B cell (primary cell): Measurements from ENCODE around the gene SLC39A11. TPM values are rescaled to one million over a fixed set of nuclear protein-coding genes. Genes with fewer than 3 reads are reported as not detected.

ENCODE experiments used
- ATAC-seq: fragments of 200-7000 bp; cut with Tn5 transposase; one replicate; pipeline ENCODE4 v1.10.0; 2021; ENCODE audit warnings: low read depth, mild to moderate bottlenecking, moderate number of reproducible peaks, moderate library complexity
- CTCF ChIA-PET: fragments of 350-600 bp; sonication (Branson Sonifier 250); formaldehyde crosslinking; loops from one replicate; lab custom pipeline; 2021; ENCODE audit warnings: antibody characterized with exemption, inconsistent platforms; lab: Charles Lee
- POLR2A ChIA-PET: fragments of 350-600 bp; sonication (Branson Sonifier 250); formaldehyde crosslinking; loops from one replicate; lab custom pipeline; 2021; ENCODE audit warnings: antibody characterized with exemption; lab: Charles Lee
- DNase-seq: peaks from one replicate; pipeline ENCODE4 v3.0.0; 2013
- H2AFZ ChIP-seq: 2 replicates; pipeline ENCODE4 v1.6.1; 2012; ENCODE audit warnings: mild to moderate bottlenecking, low read depth, low read length; ENCODE audit not compliant: insufficient read depth, poor library complexity, severe bottlenecking
- H3K27ac ChIP-seq, 2 donors: 1 replicate in 1 of 2; 2 replicates in 1 of 2; pipeline ENCODE4 v1.5.1; 2012 to 2013; ENCODE audit warnings: low read length in 2 of 2, mild to moderate bottlenecking in 2 of 2, moderate library complexity in 1 of 2
- H3K27me3 ChIP-seq, 4 experiments: fragments of 200-600 bp in 1 of 4; sonication (generic) in 1 of 4; replicated peaks in 1 of 4; 1 replicate in 2 of 4; 2 replicates in 2 of 4; pipeline versions ENCODE4 v1.6.1 to v1.7.0; 2013 to 2016; ENCODE audit warnings: low read length in 3 of 4, mild to moderate bottlenecking in 2 of 4, mixed read lengths in 1 of 4, moderate library complexity in 1 of 4; ENCODE audit not compliant: insufficient read depth in 4 of 4, control insufficient read depth in 3 of 4; ENCODE audit errors: control extremely low read depth in 1 of 4
- H3K36me3 ChIP-seq, 2 experiments: replicated peaks in 1 of 2; 1 replicate in 1 of 2; 2 replicates in 1 of 2; pipeline versions ENCODE4 v1.6.1 to v1.7.1; 2013; ENCODE audit warnings: low read length in 1 of 2; ENCODE audit not compliant: insufficient read depth in 2 of 2, control insufficient read depth in 1 of 2; ENCODE audit errors: control extremely low read depth in 1 of 2, extremely low read depth in 1 of 2
- H3K4me1 ChIP-seq, 2 donors: fragments of 200-600 bp in 1 of 2; sonication (generic) in 1 of 2; 1 replicate in 1 of 2; 2 replicates in 1 of 2; pipeline versions ENCODE4 v1.5.1 to v1.6.1; 2013 to 2017; ENCODE audit warnings: low read length in 2 of 2; ENCODE audit not compliant: control insufficient read depth in 2 of 2, insufficient read depth in 2 of 2
- H3K4me2 ChIP-seq: replicated peaks from 2 replicates; pipeline ENCODE3; 2012; ENCODE audit warnings: mild to moderate bottlenecking, low read depth, low read length; ENCODE audit not compliant: poor library complexity, severe bottlenecking
- H3K4me3 ChIP-seq, 5 experiments: fragments of 200-600 bp in 1 of 5; sonication (generic) in 1 of 5; 1 replicate in 3 of 5; 2 replicates in 2 of 5; pipeline versions ENCODE4 v1.5.1 to v1.7.0; 2011 to 2016; ENCODE audit warnings: low read length in 4 of 5, mild to moderate bottlenecking in 4 of 5, low read depth in 2 of 5, control low read depth in 1 of 5, moderate library complexity in 1 of 5; ENCODE audit not compliant: insufficient read depth in 1 of 5; ENCODE audit errors: control extremely low read depth in 1 of 5, extremely low read depth in 1 of 5
- H3K79me2 ChIP-seq: fragments of 200-600 bp; sonication (generic); one replicate; pipeline ENCODE4 v1.6.0; 2016; ENCODE audit warnings: low read length; ENCODE audit not compliant: control insufficient read depth, insufficient read depth
- H3K9ac ChIP-seq: fragments of 200-600 bp; sonication (generic); 2 replicates; pipeline ENCODE4 v1.6.1; 2017; ENCODE audit warnings: mild to moderate bottlenecking, low read length, moderate library complexity
- H3K9me3 ChIP-seq, 3 donors: one replicate each; pipeline versions ENCODE4 v1.6.1 to v1.7.1; 2013; ENCODE audit warnings: low read length in 2 of 3; ENCODE audit not compliant: control insufficient read depth in 2 of 3, insufficient read depth in 1 of 3; ENCODE audit errors: control extremely low read depth in 1 of 3
- H4K20me1 ChIP-seq: 2 replicates; pipeline ENCODE4 v1.6.0; 2012; ENCODE audit warnings: mild to moderate bottlenecking, low read length; ENCODE audit not compliant: insufficient read depth, control insufficient read depth, poor library complexity, severe bottlenecking
- H3K27ac Mint-ChIP-seq: one replicate; pipeline ENCODE4 v1.8.0; 2021; ENCODE audit warnings: mixed read lengths
- H3K27me3 Mint-ChIP-seq: one replicate; pipeline ENCODE4 v1.8.0; 2021; ENCODE audit warnings: mixed read lengths
- H3K4me1 Mint-ChIP-seq: one replicate; pipeline ENCODE4 v1.8.0; 2021; ENCODE audit warnings: mixed read lengths
- H3K4me3 Mint-ChIP-seq: one replicate; pipeline ENCODE4 v1.8.0; 2021; ENCODE audit warnings: mixed read lengths
- H3K9me3 Mint-ChIP-seq: one replicate; pipeline ENCODE4 v1.8.0; 2022; ENCODE audit warnings: mixed read lengths; ENCODE audit not compliant: insufficient read depth
- CTCF ChIP-seq: fragments of 200-600 bp; IDR thresholded peaks from one replicate; pipeline ENCODE4 v1.8.0; 2022; ENCODE audit warnings: antibody characterized with exemption, mild to moderate bottlenecking
- EZH2 ChIP-seq: IDR thresholded peaks from 2 replicates; pipeline ENCODE4 v1.6.1; 2012; ENCODE audit warnings: borderline replicate concordance, low read depth, mild to moderate bottlenecking, moderate library complexity, low read length; ENCODE audit not compliant: insufficient read depth, poor library complexity, severe bottlenecking
- WGBS: methylation state at CpG from one replicate; pipeline ENCODE4 v1.1.5; 2013; ENCODE audit warnings: missing lambda C conversion rate; ENCODE audit not compliant: insufficient coverage; 5-methylcytosine and 5-hydroxymethylcytosine counted together
- intact Hi-C: fragments of 100-400 bp; cut with micrococcal nuclease; formaldehyde crosslinking; loops from one replicate; pipeline ENCODE4 v1.10.0; 2022
- polyA plus RNA-seq: library from polyadenylated mRNA; depleted of rRNA; stranded (reverse); fragments of >200 nt; gene quantifications from 2 replicates; pipeline ENCODE4 v1.2.3, GENCODE V29; 2012
- total RNA-seq, 2 donors: library from RNA; stranded (reverse); fragments of 120-200 nt in 1 of 2; gene quantifications; 1 replicate in 1 of 2; 2 replicates in 1 of 2; pipeline versions ENCODE4 v1.2.3 to v1.2.4, GENCODE V29; 2013 to 2022

SLC39A11 gene
- total and polyA plus RNA-seq, 2 donors (not counting 1 experiment from before 2014, with no cell fraction given) = 6.9 to 39.6 TPM

- no peak for ATAC-seq
- H3K27ac Mint-ChIP-seq = no peak overlapping the region
These were observed 172.0 kb downstream of the SLC39A11 start for GRCh38 chr17:72920513-72920912.

GRCh38 chr17:72916991-72917390 is 175.5 kb downstream of the SLC39A11 start:
- Histone ChIP-seq H3K36me3 (peaks cover 0 to 2% of the 10 kb centered on the region in 2 experiments), H3K4me3 (no peak overlapping the region), H3K27ac (no peak overlapping the region), H4K20me1 (no peaks in the 10 kb centered on the region), H3K27me3 (no peaks in the 10 kb centered on the region), H2AFZ (no peak overlapping the region), H3K9ac (no peak overlapping the region), H3K79me2 (peaks cover 2% of the 10 kb centered on the region), H3K9me3 (no peaks in the 10 kb centered on the region), H3K4me1 (no peaks in the 10 kb centered on the region), H3K4me2 (no peak overlapping the region)
- no peak for TF ChIP-seq EZH2
- TF ChIP-seq CTCF = no peak
- no peak overlapping the region for H3K4me3 Mint-ChIP-seq
- ATAC-seq (no peak), DNase-seq (no peak)
- H3K27me3 Mint-ChIP-seq = no peaks in the 10 kb centered on the region
- ChIA-PET POLR2A (no interaction called here), CTCF (no interaction called here)
- H3K4me1 Mint-ChIP-seq = no peaks in the 10 kb centered on the region
- H3K27ac Mint-ChIP-seq = no peak overlapping the region
- no peaks in the 10 kb centered on the region for H3K9me3 Mint-ChIP-seq
- WGBS = 91% methylated on average over 8 of the region's 8 CpGs
- intact Hi-C loops = no loop called here

More at GRCh38 chr17:72920513-72920912, 172.0 kb downstream of the SLC39A11 start:
- Histone ChIP-seq H3K4me1 (no peaks in the 10 kb centered on the region), H3K79me2 (no peaks in the 10 kb centered on the region), H3K36me3 (peaks cover 0 to 2% of the 10 kb centered on the region in 2 experiments), H3K27ac (no peak overlapping the region), H3K27me3 (no peaks in the 10 kb centered on the region), H4K20me1 (no peaks in the 10 kb centered on the region), H3K9ac (no peak overlapping the region), H3K4me3 (no peak overlapping the region), H3K4me2 (no peak overlapping the region), H2AFZ (no peak overlapping the region), H3K9me3 (no peaks in the 10 kb centered on the region)
- no peaks in the 10 kb centered on the region for H3K4me1 Mint-ChIP-seq
- no peaks in the 10 kb centered on the region for H3K9me3 Mint-ChIP-seq
- ChIA-PET POLR2A (no interaction called here), CTCF (no interaction called here)
- no peak for DNase-seq
- no peaks in the 10 kb centered on the region for H3K27me3 Mint-ChIP-seq
- intact Hi-C loops = no loop called here
- TF ChIP-seq EZH2 = no peak
- no peak for TF ChIP-seq CTCF
- WGBS = 94% methylated on average over 2 of the region's 2 CpGs
- no peak overlapping the region for H3K4me3 Mint-ChIP-seq
